Measurements from ENCODE around the gene TMC8.
"Not testable (repeated sequence)": the region's sequence is repeated elsewhere in the genome, so short reads cannot be mapped to it uniquely, and the experiment has no call there.

The TMC8 gene

GRCh38 chr17:78110363-78111015 is 20.1 kb upstream of the TMC8 start:
- no peak for DNase-seq (ENCODE audit: low read depth in 2 of 2)

- DNase-seq (ENCODE audit: low read depth in 2 of 2): no peak
These were observed 19.4 kb upstream of the TMC8 start for GRCh38 chr17:78111016-78111726.

GRCh38 chr17:78111727-78112517 is 18.6 kb upstream of the TMC8 start:
- no peak for DNase-seq (ENCODE audit: low read depth in 2 of 2)

DNA sequence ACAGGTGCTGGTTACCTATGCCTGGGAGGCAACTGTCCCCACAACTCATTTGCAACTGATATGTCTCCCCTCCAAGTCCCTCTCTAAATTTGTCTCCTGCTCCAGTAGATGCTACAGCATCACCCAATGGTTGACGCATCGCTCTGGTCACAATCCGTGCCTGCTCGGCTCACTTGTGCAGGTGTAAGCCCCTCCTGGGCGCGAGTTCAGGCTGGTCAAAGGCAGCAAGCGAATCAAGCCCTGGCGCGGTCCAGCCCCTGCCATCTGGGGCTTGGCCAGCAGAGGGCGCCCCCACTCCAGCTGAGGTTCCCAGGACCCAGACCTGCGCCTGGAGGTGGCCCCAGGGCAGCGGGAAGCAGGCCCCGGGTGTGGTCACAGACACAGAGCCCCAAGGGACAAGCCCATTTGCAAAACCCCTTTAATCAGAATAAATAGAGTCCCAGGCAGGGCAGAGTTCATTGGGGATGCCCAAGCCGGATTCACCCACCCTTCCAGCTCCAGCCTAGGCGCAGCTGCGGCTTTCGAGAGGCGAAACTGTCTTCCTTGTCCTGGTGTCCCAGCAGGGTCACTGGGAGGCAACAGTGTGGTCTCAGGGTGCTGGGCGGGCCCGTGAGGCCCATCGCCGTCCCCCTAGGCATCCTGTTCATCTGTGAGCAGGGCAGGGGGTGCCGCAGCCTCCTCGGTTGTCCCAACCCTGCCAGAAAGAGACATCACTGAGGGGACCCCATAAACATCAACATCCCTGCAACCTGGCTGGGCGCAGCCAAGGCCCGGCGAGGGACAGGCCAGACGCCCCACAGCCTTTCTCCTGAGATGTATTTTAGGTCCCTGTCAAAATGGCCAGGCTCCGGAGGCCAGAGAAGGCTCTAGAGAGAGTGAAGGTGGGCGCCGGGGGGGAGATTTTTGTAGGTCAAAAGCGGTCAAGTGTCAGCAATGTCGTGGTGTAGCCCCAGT is 17.8 kb upstream of the TMC8 start:
- peak; percentile 61 to 71 for DNase-seq (ENCODE audit: low read depth in 2 of 2)

GRCh38 chr17:78113804-78114785 is 16.5 kb upstream of the TMC8 start:
- DNase-seq (ENCODE audit: low read depth in 2 of 2): no peak

GRCh38 chr17:78114831-78115723 is 15.5 kb upstream of the TMC8 start:
- DNase-seq (ENCODE audit: low read depth in 2 of 2): no peak

DNA sequence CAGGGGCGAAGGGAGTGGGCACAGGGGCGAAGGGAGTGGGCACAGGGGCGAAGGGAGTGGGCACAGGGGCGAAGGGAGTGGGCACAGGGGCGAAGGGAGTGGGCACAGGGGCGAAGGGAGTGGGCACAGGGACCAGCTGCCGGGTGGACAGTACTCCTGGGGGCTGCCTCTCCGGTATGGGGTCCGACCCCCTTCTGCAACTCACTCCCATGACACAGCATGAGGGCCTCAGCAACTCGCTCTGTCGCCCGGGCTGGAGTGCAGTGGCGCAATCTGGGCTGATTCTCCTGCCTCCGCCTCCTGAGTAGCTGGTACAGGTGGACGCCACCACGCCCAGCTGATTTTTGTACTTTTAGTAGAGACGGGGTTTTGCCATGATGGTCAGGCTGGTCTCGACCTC is 14.8 kb upstream of the TMC8 start:
- not testable (repeated sequence) for DNase-seq (ENCODE audit: low read depth in 2 of 2)

GRCh38 chr17:78116411-78116810 is 14.2 kb upstream of the TMC8 start:
- DNase-seq (ENCODE audit: low read depth in 2 of 2): no peak

DNA sequence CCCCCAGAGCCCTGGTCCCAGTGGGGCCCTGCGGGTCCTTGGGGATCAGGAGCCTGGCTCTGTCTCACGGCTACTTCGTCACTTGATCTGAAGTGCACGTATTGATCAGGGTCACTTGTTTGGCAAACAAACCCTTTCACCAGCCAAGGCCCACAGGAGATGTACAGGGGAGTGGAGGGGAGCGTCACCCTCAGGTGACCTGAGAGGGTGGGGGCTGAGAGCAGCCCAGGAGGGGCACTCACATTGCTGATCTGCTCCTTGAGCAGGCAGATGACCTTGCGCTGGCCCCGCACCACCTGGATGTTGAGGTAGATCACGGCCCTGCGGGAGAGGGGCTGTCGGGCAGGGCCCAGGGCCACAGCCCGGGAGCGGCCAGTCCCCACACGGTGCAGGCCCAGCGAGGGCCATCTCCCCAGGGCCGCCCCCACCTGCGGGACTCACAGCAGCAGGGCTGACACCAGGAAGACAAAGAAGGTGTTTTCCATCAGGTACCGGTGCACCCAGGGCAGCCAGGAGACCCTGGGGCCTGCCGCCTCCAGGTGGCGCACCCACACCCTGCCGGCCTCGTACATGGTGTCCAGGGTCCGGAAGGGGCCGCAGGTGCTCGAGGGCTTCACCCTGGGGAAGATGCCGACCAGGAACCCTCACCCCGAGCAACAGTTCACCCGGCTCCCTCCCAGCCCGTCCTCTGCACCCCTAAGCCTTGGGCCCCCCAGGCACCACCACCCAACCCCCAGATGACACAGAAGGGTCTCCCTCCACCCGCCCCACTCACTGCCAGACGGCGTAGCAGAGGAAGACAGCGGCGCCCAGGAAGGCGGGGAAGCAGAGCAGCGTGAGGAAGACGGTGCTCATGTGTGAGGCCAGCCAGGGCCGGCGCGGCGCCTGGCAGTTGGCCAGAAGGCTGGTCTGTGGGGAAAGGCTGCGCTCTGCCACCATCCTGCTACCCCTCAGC is 13.3 kb upstream of the TMC8 start:
- no peak for DNase-seq (ENCODE audit: low read depth in 2 of 2)

DNA sequence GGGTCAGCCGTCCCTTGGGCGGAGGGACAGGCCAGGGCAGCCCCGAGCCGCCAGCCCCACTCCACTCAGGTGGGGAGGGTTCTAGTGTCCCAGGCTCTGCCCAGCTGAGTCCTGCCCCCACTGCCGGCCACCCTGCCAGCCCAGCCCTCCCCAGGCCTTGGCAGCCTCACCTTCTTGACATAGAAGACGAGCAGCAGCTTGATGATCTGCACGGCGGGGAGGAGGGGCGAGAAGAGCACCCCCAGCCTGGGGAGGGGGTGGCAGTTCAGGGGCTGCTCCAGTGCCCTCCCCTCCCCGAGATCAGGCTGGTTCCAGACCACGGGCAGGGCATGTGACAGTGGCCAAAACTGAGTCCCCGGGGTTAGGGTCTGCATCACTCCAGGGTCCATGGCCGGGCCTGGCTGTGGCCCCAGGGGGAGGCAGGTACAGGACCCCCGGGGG is 11.8 kb upstream of the TMC8 start:
- no peak for DNase-seq (ENCODE audit: low read depth in 2 of 2)

DNA sequence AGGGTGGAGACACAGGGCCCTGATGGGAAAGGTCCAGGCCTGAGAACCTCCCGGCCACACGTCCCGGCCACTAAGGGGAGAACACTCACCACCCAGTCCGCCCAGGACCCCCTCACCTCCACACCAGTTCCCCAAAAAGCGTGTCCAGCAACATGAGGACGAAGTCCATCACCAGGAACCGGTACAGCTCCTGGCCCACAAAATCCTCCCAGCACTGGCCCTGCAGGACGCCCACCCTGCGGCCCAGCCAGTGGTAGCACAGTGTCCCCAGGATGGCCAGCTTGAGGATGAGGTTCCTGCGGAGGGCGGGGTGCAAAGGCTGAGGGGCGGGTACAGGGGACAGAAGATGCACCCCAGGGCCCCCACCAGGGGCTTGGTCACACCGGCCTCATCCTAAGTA is 10.0 kb upstream of the TMC8 start:
- DNase-seq (ENCODE audit: low read depth in 2 of 2): no peak

DNA sequence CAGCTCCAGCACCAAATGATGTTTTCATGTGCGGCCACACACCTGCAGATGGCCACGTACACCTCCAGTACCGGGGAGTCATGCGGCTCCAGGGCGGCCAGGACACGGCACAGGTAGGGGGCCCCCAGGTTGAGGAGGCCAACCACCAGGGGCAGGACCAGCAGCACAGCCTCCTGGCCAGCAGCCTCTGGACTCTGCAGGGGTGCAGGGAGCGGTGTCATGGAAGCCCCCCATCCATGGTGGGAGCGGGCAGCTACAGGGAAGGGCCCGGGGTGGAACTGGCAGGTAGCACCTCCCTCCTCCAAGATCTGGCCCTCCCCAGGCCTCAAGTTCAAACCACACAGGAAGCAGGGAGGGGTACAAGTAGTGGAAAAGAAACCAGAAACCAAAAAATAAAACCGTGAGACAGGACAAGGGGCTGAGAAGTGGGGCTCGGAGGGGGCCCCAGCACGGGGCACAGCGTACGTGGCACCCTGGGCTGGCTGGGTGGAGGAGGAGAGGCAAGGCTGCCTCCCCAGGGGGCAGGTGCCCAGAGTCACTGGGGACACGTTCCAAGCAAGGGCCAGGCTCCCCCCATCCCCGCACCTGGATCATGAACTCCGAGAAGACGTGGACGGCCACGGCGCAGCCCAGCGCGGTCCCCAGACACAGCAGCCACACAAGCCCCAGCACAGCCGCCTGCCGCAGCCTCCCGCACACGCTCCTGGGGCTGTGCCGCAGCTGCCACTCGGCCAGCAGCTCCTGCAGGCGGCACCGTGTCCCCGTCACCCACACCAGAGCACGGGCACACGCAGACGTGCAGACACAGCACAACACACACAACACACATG is 9.4 kb upstream of the TMC8 start:
- DNase-seq (ENCODE audit: low read depth in 2 of 2): no peak

GRCh38 chr17:78121801-78122215 is 8.8 kb upstream of the TMC8 start:
- no peak for DNase-seq (ENCODE audit: low read depth in 2 of 2)

DNA sequence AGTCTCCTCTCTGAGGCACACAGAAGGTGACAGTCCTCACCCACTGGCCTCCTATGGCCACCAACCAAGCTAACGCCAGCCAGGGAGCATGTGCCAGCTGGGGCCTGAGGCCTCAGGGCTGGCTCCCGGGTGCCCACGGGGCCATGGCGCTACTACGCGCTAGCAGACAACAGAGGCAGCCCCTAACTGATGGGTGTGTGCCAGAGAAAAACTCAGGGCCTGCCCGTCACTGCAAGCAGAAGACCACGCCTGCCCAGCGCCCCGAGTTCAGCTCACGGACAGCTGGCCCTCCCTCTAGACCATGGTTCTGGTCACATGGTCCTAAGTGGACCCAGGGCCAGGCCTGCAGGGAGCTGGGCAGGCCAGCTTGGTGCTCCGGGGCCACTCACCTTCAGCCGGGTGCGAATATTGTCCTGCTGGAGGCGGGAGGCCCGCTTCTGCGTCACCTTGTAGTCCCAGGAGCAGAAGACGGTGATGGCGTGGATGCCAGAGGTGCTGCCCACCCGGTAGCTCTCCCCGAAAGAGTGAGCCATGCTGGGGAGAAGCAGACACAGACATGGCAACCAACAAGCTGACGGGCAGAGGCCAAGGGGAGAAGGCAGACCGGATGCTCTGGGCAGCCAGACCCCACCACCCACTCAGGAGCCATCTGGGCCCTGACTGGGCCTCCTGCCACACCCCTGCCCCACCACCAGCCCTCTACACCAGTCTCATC is 8.2 kb upstream of the TMC8 start:
- no peak for DNase-seq (ENCODE audit: low read depth in 2 of 2)

DNA sequence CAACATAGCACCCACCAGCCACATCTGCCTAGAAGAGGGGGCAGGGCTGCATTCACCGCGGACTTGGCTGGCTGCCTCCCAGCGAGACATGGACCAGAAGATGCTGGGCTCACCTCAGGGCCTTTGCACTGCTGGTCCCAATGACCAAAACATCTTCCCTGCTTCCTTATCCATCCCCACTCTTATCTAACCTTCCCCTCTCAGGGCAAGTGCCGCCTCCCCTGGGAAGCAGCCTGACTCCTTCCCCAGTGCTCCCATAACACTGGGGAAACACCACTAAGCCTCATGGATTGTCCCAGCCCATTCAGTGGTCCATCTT is 7.7 kb upstream of the TMC8 start:
- no peak for DNase-seq (ENCODE audit: low read depth in 2 of 2)

DNA sequence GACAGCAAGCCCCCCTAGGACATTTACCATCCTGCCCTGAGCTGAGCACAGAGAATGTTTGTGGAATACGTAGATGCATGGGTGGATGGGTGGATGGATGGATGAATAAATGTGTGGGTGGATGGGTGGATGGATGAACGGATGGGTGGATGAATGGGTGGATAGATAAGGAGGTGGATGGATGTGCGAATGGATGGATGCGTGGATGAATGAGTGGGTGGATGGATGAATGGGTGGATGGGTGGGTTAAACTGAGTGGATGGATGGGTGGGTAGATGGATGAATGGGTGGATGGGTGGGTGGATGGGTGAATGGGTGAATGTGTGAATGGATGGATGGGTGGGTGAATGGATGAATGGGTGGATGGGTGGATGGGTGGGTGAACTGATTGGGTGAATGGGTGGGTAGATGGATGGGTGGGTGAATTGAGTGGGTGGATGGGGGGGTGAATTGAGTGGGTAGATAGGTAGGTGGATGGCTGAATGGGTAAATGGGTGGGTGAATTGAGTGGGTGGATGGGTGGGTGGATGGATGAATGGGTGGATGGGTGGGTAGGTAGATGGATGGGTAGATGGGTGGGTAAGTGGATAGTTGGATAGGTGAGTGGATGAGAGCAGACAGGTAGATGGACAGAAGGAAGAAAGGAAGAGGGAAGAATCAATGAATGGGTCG is 7.2 kb upstream of the TMC8 start:
- no peak for DNase-seq (ENCODE audit: low read depth in 2 of 2)
